ENCODE data around the gene PPP1R8.
A peak's percentile ranks its signal among the peaks of the same experiment; 100 is the strongest.
"Not testable (repeated sequence)": the region's sequence is repeated elsewhere in the genome, so short reads cannot be mapped to it uniquely, and the experiment has no call there.

Gene PPP1R8

DNA sequence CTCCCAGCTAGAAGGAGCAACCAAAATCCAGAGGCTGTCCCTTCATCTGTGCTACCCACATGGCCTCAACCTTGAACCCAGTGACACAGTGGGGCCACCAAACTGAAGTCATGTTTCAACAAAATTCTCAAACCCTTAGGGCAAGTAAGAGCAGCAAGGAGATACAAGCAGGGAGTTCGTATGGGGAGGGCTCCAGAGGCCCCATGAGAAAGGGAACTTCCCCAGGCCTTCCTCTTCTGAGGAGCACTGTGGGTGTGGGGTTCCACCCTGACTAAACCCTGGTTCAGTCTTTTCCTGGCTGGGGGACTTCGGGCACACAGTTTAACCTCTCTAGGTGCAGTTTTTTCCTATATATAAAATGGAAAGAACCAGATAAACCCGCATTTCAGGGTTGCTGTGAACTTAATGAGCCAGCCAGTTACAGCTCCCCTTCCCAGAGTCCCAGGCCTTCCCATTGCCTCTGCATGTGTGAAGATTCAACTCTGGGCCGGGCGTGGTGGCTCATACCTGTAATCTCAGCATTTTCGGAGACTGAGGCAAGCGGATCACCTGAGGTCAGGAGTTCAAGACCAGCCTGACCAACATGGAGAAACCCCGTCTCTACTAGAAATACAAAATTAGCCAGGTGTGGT is 33.8 kb downstream of the PPP1R8 start:
- DNase-seq (ENCODE audit: insufficient read length, low spot score) (no peak), FAIRE-seq (no peak)
- TF ChIP-seq, protein P1, sequence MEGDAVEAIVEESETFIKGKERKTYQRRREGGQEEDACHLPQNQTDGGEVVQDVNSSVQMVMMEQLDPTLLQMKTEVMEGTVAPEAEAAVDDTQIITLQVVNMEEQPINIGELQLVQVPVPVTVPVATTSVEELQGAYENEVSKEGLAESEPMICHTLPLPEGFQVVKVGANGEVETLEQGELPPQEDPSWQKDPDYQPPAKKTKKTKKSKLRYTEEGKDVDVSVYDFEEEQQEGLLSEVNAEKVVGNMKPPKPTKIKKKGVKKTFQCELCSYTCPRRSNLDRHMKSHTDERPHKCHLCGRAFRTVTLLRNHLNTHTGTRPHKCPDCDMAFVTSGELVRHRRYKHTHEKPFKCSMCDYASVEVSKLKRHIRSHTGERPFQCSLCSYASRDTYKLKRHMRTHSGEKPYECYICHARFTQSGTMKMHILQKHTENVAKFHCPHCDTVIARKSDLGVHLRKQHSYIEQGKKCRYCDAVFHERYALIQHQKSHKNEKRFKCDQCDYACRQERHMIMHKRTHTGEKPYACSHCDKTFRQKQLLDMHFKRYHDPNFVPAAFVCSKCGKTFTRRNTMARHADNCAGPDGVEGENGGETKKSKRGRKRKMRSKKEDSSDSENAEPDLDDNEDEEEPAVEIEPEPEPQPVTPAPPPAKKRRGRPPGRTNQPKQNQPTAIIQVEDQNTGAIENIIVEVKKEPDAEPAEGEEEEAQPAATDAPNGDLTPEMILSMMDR (IDR thresholded peaks at IDR 0.05; ENCODE audit: insufficient read depth, missing control alignments): no peak

DNA sequence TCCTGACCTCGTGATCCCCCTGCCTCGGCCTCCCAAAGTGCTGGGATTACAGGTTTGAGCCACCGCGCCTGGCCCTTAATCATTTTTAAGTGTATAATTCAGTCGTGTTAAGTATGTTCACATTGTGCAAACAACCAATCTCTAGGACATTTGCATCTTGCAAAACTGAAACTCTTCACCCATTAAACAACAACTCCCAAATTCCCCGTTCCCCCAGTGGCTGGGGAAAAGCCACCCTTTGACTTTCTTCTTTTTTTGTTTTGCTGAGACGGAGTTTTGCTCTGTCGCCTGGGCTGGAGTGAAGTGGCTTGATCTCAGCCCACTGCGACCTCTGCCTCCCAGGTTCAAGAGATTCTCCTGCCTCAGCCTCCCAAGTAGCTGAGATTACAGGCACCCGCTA is 35.2 kb downstream of the PPP1R8 start:
- DNase-seq (ENCODE audit: insufficient read length, low spot score) (no peak), FAIRE-seq (no peak)

DNA sequence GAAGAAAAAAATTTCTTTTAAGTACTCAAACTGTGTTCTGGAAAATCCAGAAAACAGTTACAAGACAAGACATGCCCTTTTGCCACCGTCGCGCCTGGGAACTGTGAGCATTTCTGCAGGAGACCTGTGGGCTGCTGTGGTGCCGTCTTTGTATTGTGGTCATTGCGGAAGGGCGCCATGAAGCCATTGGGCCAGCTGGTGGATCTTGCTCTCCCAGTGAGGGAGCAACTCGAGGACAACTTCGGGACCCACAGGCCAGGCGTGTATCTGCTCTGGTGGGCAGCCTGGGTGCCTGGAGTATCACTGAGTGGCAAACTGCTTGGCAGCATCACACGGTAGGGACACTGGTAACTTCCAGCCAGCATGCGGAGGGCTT is 38.0 kb downstream of the PPP1R8 start:
- TF ChIP-seq, protein P1 (IDR thresholded peaks at IDR 0.05; ENCODE audit: insufficient read depth, missing control alignments): no peak
- no peak for DNase-seq (ENCODE audit: insufficient read length, low spot score)
- FAIRE-seq: no peak

More for the DNA sequence above, 35.2 kb downstream of the PPP1R8 start:
- TF ChIP-seq, protein P1 (IDR thresholded peaks at IDR 0.05; ENCODE audit: insufficient read depth, missing control alignments): no peak

- DNase-seq (ENCODE audit: insufficient read length, low spot score): no peak
- TF ChIP-seq, protein P1 (IDR thresholded peaks at IDR 0.05; ENCODE audit: insufficient read depth, missing control alignments): no peak
- no peak for FAIRE-seq
Observed at GRCh38 chr1:27868932-27869718, 38.5 kb downstream of the PPP1R8 start.

GRCh38 chr1:27869719-27870085 is 39.1 kb downstream of the PPP1R8 start:
- FAIRE-seq: no peak
- no peak for DNase-seq (ENCODE audit: insufficient read length, low spot score)
- TF ChIP-seq, protein P1 (IDR thresholded peaks at IDR 0.05; ENCODE audit: insufficient read depth, missing control alignments): no peak

GRCh38 chr1:27871076-27871475 is 40.5 kb downstream of the PPP1R8 start:
- DNase-seq (ENCODE audit: insufficient read length, low spot score); FAIRE-seq: not testable (repeated sequence)

DNA sequence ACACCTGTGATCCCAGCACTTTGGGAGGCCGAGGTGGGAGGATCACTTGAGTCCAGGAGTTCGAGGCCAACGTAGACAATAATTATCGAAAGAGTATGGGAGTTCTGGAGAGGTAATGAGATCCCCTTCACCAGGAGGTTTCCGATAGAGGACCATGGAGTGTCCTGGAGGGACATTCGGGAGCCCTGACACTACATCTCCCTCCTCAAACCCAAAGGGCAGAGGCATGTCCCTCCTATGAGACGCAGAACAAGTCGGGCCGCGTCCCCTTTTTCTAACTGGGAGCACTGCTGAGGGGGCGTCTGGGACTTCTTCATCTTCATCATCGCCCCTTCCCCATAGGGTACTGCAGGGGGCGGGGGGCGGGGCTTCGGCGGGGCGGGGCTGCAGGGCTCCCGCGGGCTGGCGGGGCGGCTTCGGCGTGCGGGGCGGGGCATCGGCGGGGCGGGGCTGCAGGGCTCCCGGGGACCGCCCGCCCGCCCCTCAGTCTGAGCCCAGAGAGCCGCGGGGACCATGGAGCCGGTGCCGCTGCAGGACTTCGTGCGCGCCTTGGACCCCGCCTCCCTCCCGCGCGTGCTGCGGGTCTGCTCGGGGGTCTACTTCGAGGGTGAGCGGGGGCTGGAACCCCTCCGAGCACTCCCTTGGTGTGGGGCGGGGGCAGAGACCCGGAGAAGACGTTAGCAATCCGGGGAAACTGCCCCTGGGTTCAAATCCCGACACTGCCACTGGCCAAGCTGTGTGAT is 41.6 kb downstream of the PPP1R8 start, which contains the start of gene THEMIS2:
Gene THEMIS2 (plus strand): TSS at position 486 of the 743 bp plus-strand sequence. CDS start 28 bp downstream, at position 514.
- FAIRE-seq (no peak), DNase-seq (ENCODE audit: insufficient read length, low spot score) (peak; percentile 95)
- TF ChIP-seq, protein P1 (IDR thresholded peaks at IDR 0.05; ENCODE audit: insufficient read depth, missing control alignments): no peak

Data from D721Med (cell line).